Heart left ventricle (tissue), 13 donors: ENCODE measurements around the gene CBX2.

Experiments used
- POLR2A ChIP-seq, 2 donors: fragments of 450-650 bp; IDR thresholded peaks; one replicate each; pipeline ENCODE4 v1.6.1; 2017; ENCODE audit warnings: antibody characterized with exemption in 2 of 2, mild to moderate bottlenecking in 2 of 2, moderate library complexity in 2 of 2
- TF ChIP-seq, protein P1 (sequence below), 12 donors: fragments of 200-600 bp; sonication (generic) in 4 of 12; IDR thresholded peaks; one replicate each; pipeline versions ENCODE4 v1.5.0 to v1.8.0; 2018 to 2022; ENCODE audit warnings: antibody characterized with exemption in 12 of 12, mild to moderate bottlenecking in 5 of 12
- donor health status: ischemic (EF 13 %, LVEDD 7.1; RV severe dilation, severe dysfunction).
- donor health status: DM: no; HTN: yes; CAD: no.
- donor health status: DM: no; HTN: no; CAD: no.
- donor health status: ischemic (EF 25% LVEDD 6.9; RV normal size, moderate dysfunction).
- donor health status: ischemic (EF 25% LVEDD 5.7; RV mildly dilated, moderate dysfunction).
- donor health status: ischemic (EF 35%, LVEDD 5.7; RV mildly dilated, moderate dysfunction).
- donor health status: nonischemic (EF 11% LVEDD 7.7; RV severe dilation, severe dysfunction).
- donor health status: DM: yes; HTN: yes; CAD: no.
- donor health status: PGD.
- donor health status: ischemic (EF 29% LVEDD 5.4; RV normal size, mild dysfunction).
- donor health status: nonischemic (EF 23%, LVEDD 6.1; RV moderate dilation, normal function).

DNA sequence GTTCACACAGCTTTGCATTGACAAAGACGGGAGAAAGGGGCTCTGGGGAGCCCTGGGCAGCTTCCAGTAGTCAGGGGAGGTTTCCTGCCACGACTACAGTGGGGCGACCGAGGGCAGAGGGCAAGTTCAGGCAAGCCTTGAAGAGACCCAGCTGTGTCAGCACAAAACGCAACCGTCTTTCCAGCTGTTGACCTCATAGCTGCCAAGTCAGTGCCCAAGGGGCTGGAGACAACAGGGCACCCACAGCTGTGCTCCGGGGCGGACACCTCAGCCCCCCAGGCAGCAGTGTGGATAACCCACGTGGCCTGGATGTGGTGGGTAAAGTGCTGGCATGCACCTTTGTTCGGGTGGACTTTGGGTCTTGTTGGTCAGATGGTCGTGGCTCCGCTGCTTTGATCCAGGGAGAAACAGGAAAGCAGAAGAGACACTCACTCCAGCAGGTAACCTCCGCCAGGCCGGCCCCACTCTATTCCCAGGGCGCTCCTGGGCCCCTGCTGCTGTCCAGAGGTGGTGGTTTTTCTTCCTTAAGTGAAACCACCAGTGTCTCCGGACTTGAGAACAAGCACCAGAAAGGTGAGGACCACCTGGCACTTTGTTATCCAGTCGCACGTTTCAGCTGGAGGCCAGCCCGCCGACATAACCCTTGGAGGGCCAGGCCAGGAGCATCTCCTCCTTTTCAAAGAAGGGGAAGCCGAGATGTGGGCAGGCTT is 17.6 kb upstream of the CBX2 start:
- TF ChIP-seq, protein P1, sequence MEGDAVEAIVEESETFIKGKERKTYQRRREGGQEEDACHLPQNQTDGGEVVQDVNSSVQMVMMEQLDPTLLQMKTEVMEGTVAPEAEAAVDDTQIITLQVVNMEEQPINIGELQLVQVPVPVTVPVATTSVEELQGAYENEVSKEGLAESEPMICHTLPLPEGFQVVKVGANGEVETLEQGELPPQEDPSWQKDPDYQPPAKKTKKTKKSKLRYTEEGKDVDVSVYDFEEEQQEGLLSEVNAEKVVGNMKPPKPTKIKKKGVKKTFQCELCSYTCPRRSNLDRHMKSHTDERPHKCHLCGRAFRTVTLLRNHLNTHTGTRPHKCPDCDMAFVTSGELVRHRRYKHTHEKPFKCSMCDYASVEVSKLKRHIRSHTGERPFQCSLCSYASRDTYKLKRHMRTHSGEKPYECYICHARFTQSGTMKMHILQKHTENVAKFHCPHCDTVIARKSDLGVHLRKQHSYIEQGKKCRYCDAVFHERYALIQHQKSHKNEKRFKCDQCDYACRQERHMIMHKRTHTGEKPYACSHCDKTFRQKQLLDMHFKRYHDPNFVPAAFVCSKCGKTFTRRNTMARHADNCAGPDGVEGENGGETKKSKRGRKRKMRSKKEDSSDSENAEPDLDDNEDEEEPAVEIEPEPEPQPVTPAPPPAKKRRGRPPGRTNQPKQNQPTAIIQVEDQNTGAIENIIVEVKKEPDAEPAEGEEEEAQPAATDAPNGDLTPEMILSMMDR (IDR thresholded peaks at IDR 0.05) = no peak
- TF ChIP-seq POLR2A (IDR thresholded peaks at IDR 0.05) = no peak
